Prostate gland (tissue), 2 donors: ENCODE measurements around the gene TMEM30A. TPM values are rescaled to one million over a fixed set of nuclear protein-coding genes. Genes with fewer than 3 reads are reported as not detected.

Source experiments
- DNase-seq: peaks from one replicate; pipeline ENCODE4 v3.0.0-alpha.2; 2019; ENCODE audit warnings: low spot score
- H3K27ac ChIP-seq, 2 donors: fragments of 200-600 bp; sonication (generic); 2 replicates each; pipeline ENCODE4 v1.5.1; 2017 to 2019
- H3K27me3 ChIP-seq: fragments of 200-600 bp; sonication (generic); replicated peaks from 2 replicates; pipeline ENCODE4 v1.5.1; 2019; ENCODE audit not compliant: insufficient read depth
- H3K36me3 ChIP-seq, 2 donors: fragments of 200-600 bp; sonication (generic); 1 replicate in 1 of 2; 2 replicates in 1 of 2; pipeline versions ENCODE4 v1.5.1 to v1.8.1; 2017 to 2019
- H3K4me1 ChIP-seq: fragments of 200-600 bp; sonication (generic); replicated peaks from 2 replicates; pipeline ENCODE4 v1.5.1; 2019
- H3K4me3 ChIP-seq, 2 donors: fragments of 200-600 bp; sonication (generic); 2 replicates each; pipeline ENCODE4 v1.5.1; 2017 to 2019
- H3K9me3 ChIP-seq: fragments of 200-600 bp; sonication (generic); 2 replicates; pipeline ENCODE4 v1.5.1; 2017
- POLR2A ChIP-seq: fragments of 450-650 bp; IDR thresholded peaks from one replicate; pipeline ENCODE4 v1.6.1; 2016; ENCODE audit warnings: antibody characterized with exemption, mild to moderate bottlenecking
- POLR2AphosphoS5 ChIP-seq: sonication (generic); formaldehyde crosslinking; IDR thresholded peaks from one replicate; pipeline ENCODE4 v1.6.1; 2017; ENCODE audit warnings: antibody characterized with exemption
- WGBS: methylation state at CpG from one replicate; pipeline ENCODE4 v1.1.5; 2018; 5-methylcytosine and 5-hydroxymethylcytosine counted together
- intact Hi-C: fragments of 100-400 bp; cut with DNase I; formaldehyde crosslinking; loops from one replicate; pipeline ENCODE4 v1.14.2; 2022
- total RNA-seq, 2 donors: library from RNA; depleted of rRNA; stranded (reverse); fragments of >200 nt; gene quantifications; one replicate each; pipeline ENCODE4 v1.1.0, GENCODE V29; 2016
- TF ChIP-seq, protein P1 (sequence below), 4 experiments: fragments of 200-600 bp in 2 of 4; fragments of 450-650 bp in 2 of 4; sonication (generic) in 2 of 4; IDR thresholded peaks; 1 replicate in 3 of 4; 2 replicates in 1 of 4; pipeline ENCODE4 v1.5.1; 2016 to 2019; ENCODE audit warnings: antibody characterized with exemption in 4 of 4, mild to moderate bottlenecking in 2 of 4, moderate library complexity in 2 of 4

Gene TMEM30A
- total RNA-seq, 2 donors from 2014 or later: 60.5 to 82.3 TPM

DNA sequence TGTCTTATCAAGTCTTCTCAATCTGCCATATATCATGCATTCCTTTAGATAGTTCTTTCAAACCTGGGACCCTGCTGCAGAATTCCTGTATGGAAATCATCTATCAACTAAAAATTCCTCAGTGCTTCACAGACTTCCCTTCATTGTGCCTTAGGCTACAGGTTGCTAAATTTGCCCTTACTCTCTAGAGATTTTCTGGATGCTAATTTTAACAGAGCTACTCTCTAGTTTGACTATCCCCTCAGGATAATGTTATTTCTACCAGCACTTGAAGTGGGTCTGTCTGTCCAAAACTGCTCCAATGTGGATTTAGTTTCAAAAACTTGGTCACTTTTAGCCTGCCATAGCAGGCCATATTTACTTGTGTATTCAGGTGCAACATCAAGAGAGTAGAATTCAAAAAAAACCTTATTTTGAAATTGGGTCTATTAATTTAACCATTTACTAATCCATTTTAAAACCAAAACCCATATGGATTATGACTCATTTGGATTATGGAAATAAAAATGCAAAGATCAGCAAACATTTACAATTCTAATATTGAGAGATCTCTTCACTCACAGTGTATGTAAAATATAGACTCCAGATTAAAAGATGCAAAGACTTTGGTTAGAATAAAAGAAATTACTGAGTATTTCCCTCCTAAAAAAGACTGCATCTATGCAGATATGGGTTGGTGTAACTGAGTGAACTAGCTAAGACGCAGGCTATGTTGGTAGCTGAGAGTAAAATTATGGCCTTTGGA lies 27.1 kb downstream of the TMEM30A start:
- no peaks in the 10 kb centered on the region for H3K36me3 ChIP-seq
- TF ChIP-seq, protein P1, sequence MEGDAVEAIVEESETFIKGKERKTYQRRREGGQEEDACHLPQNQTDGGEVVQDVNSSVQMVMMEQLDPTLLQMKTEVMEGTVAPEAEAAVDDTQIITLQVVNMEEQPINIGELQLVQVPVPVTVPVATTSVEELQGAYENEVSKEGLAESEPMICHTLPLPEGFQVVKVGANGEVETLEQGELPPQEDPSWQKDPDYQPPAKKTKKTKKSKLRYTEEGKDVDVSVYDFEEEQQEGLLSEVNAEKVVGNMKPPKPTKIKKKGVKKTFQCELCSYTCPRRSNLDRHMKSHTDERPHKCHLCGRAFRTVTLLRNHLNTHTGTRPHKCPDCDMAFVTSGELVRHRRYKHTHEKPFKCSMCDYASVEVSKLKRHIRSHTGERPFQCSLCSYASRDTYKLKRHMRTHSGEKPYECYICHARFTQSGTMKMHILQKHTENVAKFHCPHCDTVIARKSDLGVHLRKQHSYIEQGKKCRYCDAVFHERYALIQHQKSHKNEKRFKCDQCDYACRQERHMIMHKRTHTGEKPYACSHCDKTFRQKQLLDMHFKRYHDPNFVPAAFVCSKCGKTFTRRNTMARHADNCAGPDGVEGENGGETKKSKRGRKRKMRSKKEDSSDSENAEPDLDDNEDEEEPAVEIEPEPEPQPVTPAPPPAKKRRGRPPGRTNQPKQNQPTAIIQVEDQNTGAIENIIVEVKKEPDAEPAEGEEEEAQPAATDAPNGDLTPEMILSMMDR (IDR thresholded peaks at IDR 0.05): no peak
- no peak for TF ChIP-seq POLR2A
- no peak for TF ChIP-seq POLR2AphosphoS5
- intact Hi-C loops: no loop called here
- H3K4me3 ChIP-seq: no peak overlapping the region
- no peak overlapping the region for H3K27ac ChIP-seq
- 97% methylated on average over 1 of the region's 1 CpG for WGBS
- no peaks in the 10 kb centered on the region for H3K27me3 ChIP-seq
- H3K4me1 ChIP-seq: no peaks in the 10 kb centered on the region
- no peak for DNase-seq
- no peaks in the 10 kb centered on the region for H3K9me3 ChIP-seq

DNA sequence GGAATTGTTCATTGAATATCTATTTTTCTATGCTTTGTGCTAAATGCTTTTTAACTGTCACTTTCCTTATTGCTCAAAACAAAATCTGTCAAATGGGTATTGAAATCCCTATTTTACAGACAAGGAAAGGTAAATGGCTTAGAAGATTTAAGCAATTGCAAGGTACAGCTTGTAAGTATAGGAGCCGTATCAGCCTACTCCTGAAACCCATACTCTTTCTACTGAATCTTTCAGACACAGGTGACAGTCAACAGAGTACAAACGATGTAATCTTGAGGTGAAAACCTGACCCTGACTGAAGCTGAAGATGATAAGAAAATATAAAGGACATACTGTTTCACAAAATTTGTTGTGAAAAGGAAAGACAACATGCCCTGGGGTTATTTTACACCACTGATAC lies 34.0 kb downstream of the TMEM30A start:
- Histone ChIP-seq H3K4me1 (no peaks in the 10 kb centered on the region), H3K27me3 (no peaks in the 10 kb centered on the region), H3K4me3 (no peak overlapping the region), H3K9me3 (no peaks in the 10 kb centered on the region), H3K36me3 (no peaks in the 10 kb centered on the region), H3K27ac (no peak overlapping the region)
- no peak for TF ChIP-seq POLR2AphosphoS5
- TF ChIP-seq POLR2A: no peak
- TF ChIP-seq, protein P1 (IDR thresholded peaks at IDR 0.05): no peak
- whole genome bisulfite sequencing: 79% methylated on average over 2 of the region's 2 CpGs
- DNase-seq: no peak
- intact Hi-C loops: no loop called here

DNA sequence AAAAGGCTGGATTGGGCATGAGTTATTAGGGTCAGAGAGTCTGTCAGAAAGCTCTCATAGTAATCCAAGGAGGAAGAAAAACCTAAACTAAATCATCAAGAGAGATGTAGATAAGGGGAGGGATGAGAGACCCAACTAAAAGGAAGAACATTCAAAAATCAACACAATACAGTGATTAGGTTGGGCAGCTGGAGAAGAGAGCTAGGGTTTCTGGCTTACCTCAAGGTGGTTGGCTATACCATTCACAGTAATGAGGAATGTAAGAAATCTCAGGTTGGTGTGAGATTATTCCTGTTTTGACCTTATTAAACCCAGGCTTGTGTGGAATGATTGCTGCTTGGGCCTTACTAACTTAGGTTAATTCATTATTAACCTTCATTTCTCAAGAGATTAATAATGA lies 34.8 kb downstream of the TMEM30A start:
- Histone ChIP-seq H3K4me3 (no peak overlapping the region), H3K4me1 (no peaks in the 10 kb centered on the region), H3K27ac (no peak overlapping the region), H3K27me3 (no peaks in the 10 kb centered on the region), H3K36me3 (no peaks in the 10 kb centered on the region), H3K9me3 (no peaks in the 10 kb centered on the region)
- intact Hi-C loops: no loop called here
- DNase-seq: no peak
- TF ChIP-seq POLR2A (no peak), POLR2AphosphoS5 (no peak)
- TF ChIP-seq, protein P1 (IDR thresholded peaks at IDR 0.05): no peak

DNA sequence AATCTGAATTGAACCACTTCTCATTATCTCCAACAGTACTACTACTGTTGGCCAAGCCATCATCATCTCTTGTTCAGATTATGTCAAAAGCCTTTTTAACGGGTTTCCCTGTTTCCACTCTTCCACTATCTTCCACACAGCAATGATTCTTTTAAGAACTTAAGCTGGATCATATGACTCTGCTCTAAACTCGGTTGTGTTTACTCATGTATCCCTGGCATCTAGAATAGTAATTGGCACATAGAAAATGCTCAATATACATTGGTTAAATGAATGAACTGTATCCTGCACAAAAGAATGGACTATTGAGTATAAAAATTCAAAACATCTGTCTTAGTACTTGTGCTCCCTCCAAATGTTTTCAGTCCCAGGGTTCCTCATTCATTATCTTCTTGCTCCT lies 38.2 kb downstream of the TMEM30A start:
- 51% methylated on average over 2 of the region's 2 CpGs for WGBS
- TF ChIP-seq POLR2AphosphoS5 (no peak), POLR2A (no peak)
- TF ChIP-seq, protein P1 (IDR thresholded peaks at IDR 0.05): no peak
- Histone ChIP-seq H3K27me3 (no peaks in the 10 kb centered on the region), H3K36me3 (no peaks in the 10 kb centered on the region), H3K9me3 (no peaks in the 10 kb centered on the region), H3K4me3 (no peak overlapping the region), H3K27ac (no peak overlapping the region), H3K4me1 (peaks cover 2% of the 10 kb centered on the region)
- intact Hi-C loops: no loop called here
- DNase-seq: no peak

DNA sequence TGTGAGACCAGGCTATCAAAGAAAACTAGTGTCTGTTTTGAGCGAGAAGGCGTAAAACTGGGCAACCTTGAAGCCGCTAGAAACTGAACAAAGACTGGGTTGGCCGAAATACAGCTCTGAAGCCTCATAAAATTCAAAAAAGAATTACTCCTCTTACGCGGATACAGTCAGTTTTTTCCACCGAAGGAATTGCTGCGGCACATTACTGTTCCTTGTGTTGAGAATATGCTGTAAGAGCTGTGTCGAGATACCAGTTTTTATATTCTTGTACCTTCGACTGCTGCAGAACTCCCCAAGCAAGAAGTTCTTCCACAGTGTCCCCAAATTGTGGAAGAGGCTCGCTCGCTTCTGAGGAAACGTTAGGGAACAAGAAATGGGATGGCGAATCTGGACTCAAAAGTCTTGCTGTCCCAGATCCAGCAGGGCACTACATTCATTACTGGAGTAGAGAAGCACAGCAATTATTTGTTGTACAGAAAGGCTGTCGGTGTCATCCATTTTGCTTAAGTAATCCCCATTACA lies 40.5 kb downstream of the TMEM30A start:
- WGBS: 5% methylated on average over 15 of the region's 15 CpGs
- peaks cover 0 to 3% of the 10 kb centered on the region in 2 donors for H3K36me3 ChIP-seq
- H3K27me3 ChIP-seq: no peaks in the 10 kb centered on the region
- DNase-seq: no peak
- H3K27ac ChIP-seq: peak overlapping the region; percentile 93 to 95
- peak overlapping the region; percentile 78 for H3K4me3 ChIP-seq
- H3K9me3 ChIP-seq: no peaks in the 10 kb centered on the region
- intact Hi-C loops: loop anchor here (5.0 kb wide), 1 partner anchor 1722 kb away; the partner anchor contains the start of gene EEF1A1
- TF ChIP-seq POLR2AphosphoS5 (no peak), POLR2A (no peak)
- TF ChIP-seq, protein P1 (IDR thresholded peaks at IDR 0.05): no peak
- H3K4me1 ChIP-seq: peaks cover 2% of the 10 kb centered on the region
